MM.1S (cell line): ENCODE data around the gene TLR6.

Experiments
- EZH2 ChIP-seq: fragments of 300-600 bp; sonication (generic); optimal IDR thresholded peaks from 2 replicates; pipeline ENCODE3; 2017; ENCODE audit warnings: low read depth, mild to moderate bottlenecking, antibody characterized with exemption, low read length, mixed read lengths
- EZH2phosphoT487 ChIP-seq: fragments of 300-600 bp; sonication (generic); IDR thresholded peaks from 2 replicates; pipeline ENCODE4 v1.6.1; 2018; ENCODE audit warnings: antibody characterized with exemption, low read length
- TF ChIP-seq, protein P1 (sequence below): fragments of 300-600 bp; sonication (generic); IDR thresholded peaks from 2 replicates; pipeline ENCODE4 v1.5.1; 2016; ENCODE audit warnings: antibody characterized with exemption, low read length, mixed read lengths

DNA sequence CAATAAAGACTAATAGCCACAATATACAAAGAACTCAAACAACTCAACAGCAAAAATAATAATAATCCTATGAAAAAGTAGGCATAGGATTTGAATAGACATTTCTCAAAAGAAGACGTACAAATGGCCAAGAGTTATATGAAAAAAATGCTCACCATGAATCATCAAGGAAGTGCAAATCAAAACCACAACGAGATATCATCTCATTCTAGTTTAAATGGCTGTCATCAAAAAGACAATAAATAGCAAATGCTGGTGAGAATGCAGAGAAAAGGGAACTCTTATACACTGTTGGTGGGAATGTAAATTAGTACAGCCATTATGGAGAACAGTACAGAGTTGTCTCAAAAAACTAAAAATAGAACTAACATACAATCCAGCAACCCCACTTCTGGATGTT is 18.8 kb downstream of the TLR6 start:
- TF ChIP-seq EZH2 = no peak
- TF ChIP-seq EZH2phosphoT487 = no peak
- TF ChIP-seq, protein P1, sequence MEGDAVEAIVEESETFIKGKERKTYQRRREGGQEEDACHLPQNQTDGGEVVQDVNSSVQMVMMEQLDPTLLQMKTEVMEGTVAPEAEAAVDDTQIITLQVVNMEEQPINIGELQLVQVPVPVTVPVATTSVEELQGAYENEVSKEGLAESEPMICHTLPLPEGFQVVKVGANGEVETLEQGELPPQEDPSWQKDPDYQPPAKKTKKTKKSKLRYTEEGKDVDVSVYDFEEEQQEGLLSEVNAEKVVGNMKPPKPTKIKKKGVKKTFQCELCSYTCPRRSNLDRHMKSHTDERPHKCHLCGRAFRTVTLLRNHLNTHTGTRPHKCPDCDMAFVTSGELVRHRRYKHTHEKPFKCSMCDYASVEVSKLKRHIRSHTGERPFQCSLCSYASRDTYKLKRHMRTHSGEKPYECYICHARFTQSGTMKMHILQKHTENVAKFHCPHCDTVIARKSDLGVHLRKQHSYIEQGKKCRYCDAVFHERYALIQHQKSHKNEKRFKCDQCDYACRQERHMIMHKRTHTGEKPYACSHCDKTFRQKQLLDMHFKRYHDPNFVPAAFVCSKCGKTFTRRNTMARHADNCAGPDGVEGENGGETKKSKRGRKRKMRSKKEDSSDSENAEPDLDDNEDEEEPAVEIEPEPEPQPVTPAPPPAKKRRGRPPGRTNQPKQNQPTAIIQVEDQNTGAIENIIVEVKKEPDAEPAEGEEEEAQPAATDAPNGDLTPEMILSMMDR = no peak
